CD14-positive monocyte (primary cell): ENCODE measurements around the gene TOMM6. TPM values are rescaled to one million over a fixed set of nuclear protein-coding genes. Genes with fewer than 3 reads are reported as not detected.

ENCODE experiments used
- DNase-seq, 3 donors: peaks; one replicate each; pipeline ENCODE4 v3.0.0-alpha.2; 2011 to 2022
- H2AFZ ChIP-seq: 2 replicates; pipeline ENCODE4 v1.6.0; 2012; ENCODE audit warnings: mild to moderate bottlenecking, low read depth, low read length, inconsistent platforms; ENCODE audit not compliant: insufficient read depth, poor library complexity, severe bottlenecking
- H3K27ac ChIP-seq, 2 donors: 1 replicate in 1 of 2; 2 replicates in 1 of 2; pipeline ENCODE4 v1.5.1; 2012 to 2013; ENCODE audit warnings: low read length in 2 of 2, control low read depth in 1 of 2, inconsistent platforms in 1 of 2, low read depth in 1 of 2, mild to moderate bottlenecking in 1 of 2
- H3K27me3 ChIP-seq, 2 donors: one replicate each; pipeline versions ENCODE4 v1.6.0 to v1.6.1; 2011 to 2013; ENCODE audit warnings: low read length in 2 of 2; ENCODE audit not compliant: control insufficient read depth in 2 of 2, insufficient read depth in 2 of 2
- H3K36me3 ChIP-seq, 2 donors: replicated peaks in 1 of 2; 1 replicate in 1 of 2; 2 replicates in 1 of 2; pipeline versions ENCODE4 v1.5.1 to v1.6.1; 2012 to 2013; ENCODE audit warnings: low read length in 2 of 2, control low read depth in 1 of 2, inconsistent platforms in 1 of 2, mild to moderate bottlenecking in 1 of 2; ENCODE audit not compliant: insufficient read depth in 2 of 2, control insufficient read depth in 1 of 2
- H3K4me1 ChIP-seq, 2 donors: 1 replicate in 1 of 2; 2 replicates in 1 of 2; pipeline versions ENCODE4 v1.5.1 to v1.6.1; 2012 to 2013; ENCODE audit warnings: low read length in 2 of 2, control low read depth in 1 of 2, inconsistent platforms in 1 of 2, mild to moderate bottlenecking in 1 of 2, moderate library complexity in 1 of 2; ENCODE audit not compliant: insufficient read depth in 2 of 2, control insufficient read depth in 1 of 2
- H3K4me2 ChIP-seq: replicated peaks from 2 replicates; pipeline ENCODE3; 2012; ENCODE audit warnings: low read length, moderate library complexity, mild to moderate bottlenecking; ENCODE audit not compliant: poor library complexity, severe bottlenecking; ENCODE audit errors: extremely low read depth
- H3K4me3 ChIP-seq, 3 experiments: fragments of 200-600 bp in 1 of 3; sonication (generic) in 1 of 3; replicated peaks in 1 of 3; 1 replicate in 2 of 3; 2 replicates in 1 of 3; pipeline ENCODE4 v1.5.1; 2011 to 2013; ENCODE audit warnings: low read length in 3 of 3, mild to moderate bottlenecking in 3 of 3, control low read depth in 2 of 3, low read depth in 2 of 3, inconsistent platforms in 1 of 3, moderate library complexity in 1 of 3
- H3K79me2 ChIP-seq: 2 replicates; pipeline ENCODE4 v1.6.0; 2012; ENCODE audit warnings: mild to moderate bottlenecking, control low read depth, inconsistent platforms, low read length, moderate library complexity; ENCODE audit not compliant: insufficient read depth
- H3K9ac ChIP-seq: 2 replicates; pipeline ENCODE4 v1.6.0; 2017; ENCODE audit warnings: low read length, mild to moderate bottlenecking; ENCODE audit not compliant: insufficient read depth, poor library complexity, severe bottlenecking
- H3K9me3 ChIP-seq, 2 donors: replicated peaks in 1 of 2; 1 replicate in 1 of 2; 2 replicates in 1 of 2; pipeline versions ENCODE4 v1.5.1 to v1.6.1; 2012 to 2013; ENCODE audit warnings: low read length in 2 of 2, control low read depth in 1 of 2; ENCODE audit not compliant: control insufficient read depth in 1 of 2, insufficient read depth in 1 of 2
- H4K20me1 ChIP-seq: 2 replicates; pipeline ENCODE4 v1.6.0; 2012; ENCODE audit warnings: mild to moderate bottlenecking, low read length, control low read depth, moderate library complexity; ENCODE audit not compliant: insufficient read depth
- H3K27ac Mint-ChIP-seq, 7 donors: one replicate each; pipeline ENCODE4 v1.8.0; 2020; ENCODE audit warnings: mild to moderate bottlenecking in 7 of 7, mixed read lengths in 7 of 7, moderate library complexity in 6 of 7, inconsistent platforms in 2 of 7
- H3K27me3 Mint-ChIP-seq, 3 donors: one replicate each; pipeline ENCODE4 v1.8.0; 2021 to 2022; ENCODE audit warnings: low read depth in 3 of 3, mild to moderate bottlenecking in 3 of 3, mixed read lengths in 3 of 3, moderate library complexity in 3 of 3, inconsistent platforms in 1 of 3
- H3K36me3 Mint-ChIP-seq, 2 donors: one replicate each; pipeline ENCODE4 v1.8.0; 2020; ENCODE audit warnings: mixed read lengths in 2 of 2, inconsistent platforms in 1 of 2, mild to moderate bottlenecking in 1 of 2
- H3K4me1 Mint-ChIP-seq: one replicate; pipeline ENCODE4 v1.8.0; 2020; ENCODE audit warnings: mild to moderate bottlenecking, mixed read lengths
- H3K4me3 Mint-ChIP-seq, 2 donors: one replicate each; pipeline ENCODE4 v1.8.0; 2020; ENCODE audit warnings: mild to moderate bottlenecking in 2 of 2, mixed read lengths in 2 of 2, moderate library complexity in 1 of 2
- H3K9me3 Mint-ChIP-seq, 7 donors: one replicate each; pipeline ENCODE4 v1.8.0; 2020 to 2022; ENCODE audit warnings: mixed read lengths in 7 of 7, mild to moderate bottlenecking in 6 of 7, moderate library complexity in 6 of 7, inconsistent platforms in 2 of 7
- CTCF ChIP-seq: fragments of 200-600 bp; IDR thresholded peaks from one replicate; pipeline ENCODE4 v1.8.0; 2022; ENCODE audit warnings: antibody characterized with exemption, mild to moderate bottlenecking
- WGBS: methylation state at CpG from one replicate; pipeline ENCODE4 v1.1.5; 2013; ENCODE audit warnings: missing lambda C conversion rate; ENCODE audit not compliant: insufficient coverage; 5-methylcytosine and 5-hydroxymethylcytosine counted together
- intact Hi-C, 2 donors: fragments of 100-400 bp; cut with micrococcal nuclease; formaldehyde crosslinking; loops; one replicate each; pipeline versions ENCODE4 v1.15.0 to v1.15.1; 2023
- polyA plus RNA-seq, 3 donors: library from polyadenylated mRNA; depleted of rRNA in 1 of 3; unstranded in 2 of 3; stranded (reverse) in 1 of 3; fragments of 300-500 nt in 2 of 3; fragments of >200 nt in 1 of 3; fragmentation: Illumina TruSeq in 2 of 3; gene quantifications; 1 replicate in 2 of 3; 2 replicates in 1 of 3; pipeline ENCODE4 v1.2.3, GENCODE V29; 2012 to 2021

The TOMM6 gene
- polyA plus RNA-seq, 3 donors: 271 to 382 (median 343) TPM

GRCh38 chr6:41756354-41756753 lies 31.1 kb upstream of the TOMM6 start:
- no peak overlapping the region for H2AFZ ChIP-seq
- H3K9me3 Mint-ChIP-seq: no peaks in the 10 kb centered on the region
- no peak overlapping the region for H3K4me3 ChIP-seq
- H3K27me3 Mint-ChIP-seq: peaks cover 7% of the 10 kb centered on the region in 3 donors
- no peak overlapping the region for H3K4me3 Mint-ChIP-seq
- intact Hi-C loops: no loop called here
- DNase-seq: no peak
- no peaks in the 10 kb centered on the region for H3K36me3 ChIP-seq
- 48% methylated on average over 12 of the region's 13 CpGs for WGBS
- no peaks in the 10 kb centered on the region for H3K79me2 ChIP-seq
- no peak overlapping the region for H3K4me2 ChIP-seq
- no peaks in the 10 kb centered on the region for H3K4me1 Mint-ChIP-seq
- no peaks in the 10 kb centered on the region for H3K27me3 ChIP-seq
- no peaks in the 10 kb centered on the region for H4K20me1 ChIP-seq
- H3K4me1 ChIP-seq: no peaks in the 10 kb centered on the region
- H3K27ac ChIP-seq: no peak overlapping the region
- no peak overlapping the region for H3K9ac ChIP-seq
- H3K27ac Mint-ChIP-seq: no peak overlapping the region
- no peak for TF ChIP-seq CTCF
- no peaks in the 10 kb centered on the region for H3K36me3 Mint-ChIP-seq
- no peaks in the 10 kb centered on the region for H3K9me3 ChIP-seq

- TF ChIP-seq CTCF: no peak
- WGBS: 90% methylated on average over 2 of the region's 6 CpGs
- H3K4me3 Mint-ChIP-seq: no peak overlapping the region
Observed at GRCh38 chr6:41757271-41757670, 30.2 kb upstream of the TOMM6 start.

More at GRCh38 chr6:41757271-41757670, 30.2 kb upstream of the TOMM6 start:
- H3K9me3 Mint-ChIP-seq: no peaks in the 10 kb centered on the region
- intact Hi-C loops: no loop called here
- peaks cover 7 to 10% (median 7%) of the 10 kb centered on the region in 3 donors for H3K27me3 Mint-ChIP-seq
- Histone ChIP-seq H3K9ac (no peak overlapping the region), H3K9me3 (no peaks in the 10 kb centered on the region), H3K4me1 (no peaks in the 10 kb centered on the region), H3K4me3 (no peak overlapping the region), H3K36me3 (no peaks in the 10 kb centered on the region), H3K27ac (no peak overlapping the region), H3K79me2 (no peaks in the 10 kb centered on the region), H3K4me2 (no peak overlapping the region), H3K27me3 (no peaks in the 10 kb centered on the region), H4K20me1 (no peaks in the 10 kb centered on the region), H2AFZ (no peak overlapping the region)
- DNase-seq: no peak
- H3K36me3 Mint-ChIP-seq: no peaks in the 10 kb centered on the region
- no peak overlapping the region for H3K27ac Mint-ChIP-seq
- H3K4me1 Mint-ChIP-seq: no peaks in the 10 kb centered on the region
